ENCODE results near the gene CCDC116.
"Not testable (repeated sequence)": the region's sequence is repeated elsewhere in the genome, so short reads cannot be mapped to it uniquely, and the experiment has no call there.

CCDC116 gene

GRCh38 chr22:21652010-21652546 is 19.5 kb downstream of the CCDC116 start:
- peak; percentile 81 for DNase-seq (ENCODE audit: low spot score)

GRCh38 chr22:21652547-21653545 is 20.3 kb downstream of the CCDC116 start:
- no peak for DNase-seq (ENCODE audit: low spot score)

GRCh38 chr22:21657020-21657359 is 24.4 kb downstream of the CCDC116 start:
- DNase-seq (ENCODE audit: low spot score), result no peak

- peak; percentile 72 for DNase-seq (ENCODE audit: low spot score)
Measured at GRCh38 chr22:21657360-21658032, 24.9 kb downstream of the CCDC116 start.

- no peak for DNase-seq (ENCODE audit: low spot score)
Measured at GRCh38 chr22:21659864-21660525, 27.4 kb downstream of the CCDC116 start.

- DNase-seq (ENCODE audit: low spot score), result no peak
Measured at GRCh38 chr22:21660904-21661303, 28.3 kb downstream of the CCDC116 start.

GRCh38 chr22:21661991-21662390 is 29.4 kb downstream of the CCDC116 start:
- no peak for DNase-seq (ENCODE audit: low spot score)

- DNase-seq (ENCODE audit: low spot score), result no peak
Measured at GRCh38 chr22:21663738-21664137, 31.2 kb downstream of the CCDC116 start.

- no peak for DNase-seq (ENCODE audit: low spot score)
Measured at GRCh38 chr22:21665047-21665851, 32.7 kb downstream of the CCDC116 start.

GRCh38 chr22:21666786-21667185 is 34.2 kb downstream of the CCDC116 start:
- DNase-seq (ENCODE audit: low spot score), result no peak

- DNase-seq (ENCODE audit: low spot score), result no peak
Measured at GRCh38 chr22:21669026-21669425, 36.5 kb downstream of the CCDC116 start.

- DNase-seq (ENCODE audit: low spot score), result no peak
Measured at GRCh38 chr22:21672107-21672629, 39.6 kb downstream of the CCDC116 start.

GRCh38 chr22:21673534-21674321 is 41.2 kb downstream of the CCDC116 start:
- no peak for DNase-seq (ENCODE audit: low spot score)

- no peak for DNase-seq (ENCODE audit: low spot score)
Measured at GRCh38 chr22:21674638-21675245, 42.2 kb downstream of the CCDC116 start.

GRCh38 chr22:21677606-21678443 is 45.3 kb downstream of the CCDC116 start:
- DNase-seq (ENCODE audit: low spot score), result no peak

- DNase-seq (ENCODE audit: low spot score), result not testable (repeated sequence)
Measured at GRCh38 chr22:21678842-21679241, 46.3 kb downstream of the CCDC116 start.

GRCh38 chr22:21679383-21679782 is 46.8 kb downstream of the CCDC116 start:
- DNase-seq (ENCODE audit: low spot score), result no peak

- DNase-seq (ENCODE audit: low spot score), result no peak
Measured at GRCh38 chr22:21680830-21681565, 48.4 kb downstream of the CCDC116 start.

Data from CD4-positive, alpha-beta T cell treated with Interleukin-6 at 100 ng/mL for 8 hours (primary cell).